CD4-positive, alpha-beta T cell treated with Interferon gamma for 1 hour (primary cell): ENCODE data around the gene SYT10.
"Not testable (repeated sequence)": the region's sequence is repeated elsewhere in the genome, so short reads cannot be mapped to it uniquely, and the experiment has no call there.

ENCODE experiments used
- DNase-seq: peaks from one replicate; pipeline ENCODE4 v3.0.0-alpha.2; 2020

SYT10 gene

DNA sequence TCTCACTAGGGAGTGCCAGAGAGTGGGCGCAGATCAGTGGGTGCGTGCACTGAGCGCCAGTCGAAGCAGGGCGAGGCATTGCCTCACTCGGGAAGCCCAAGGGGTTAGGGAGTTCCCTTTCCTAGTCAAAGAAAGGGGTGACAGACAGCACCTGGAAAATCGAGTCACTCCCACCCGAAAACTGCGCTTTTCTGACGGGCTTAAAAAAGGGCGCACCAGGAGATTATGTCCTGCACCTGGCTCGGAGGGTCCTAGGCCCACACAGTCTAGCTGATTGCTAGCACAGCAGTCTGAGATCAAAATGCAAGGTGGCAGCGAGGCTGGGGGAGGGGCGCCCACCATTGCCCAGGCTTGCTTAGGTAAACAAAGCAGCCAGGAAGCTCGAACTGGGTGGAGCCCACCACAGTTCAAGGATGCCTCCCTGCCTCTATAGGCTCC lies 107.6 kb downstream of the SYT10 start:
- DNase-seq, result not testable (repeated sequence)

GRCh38 chr12:33330940-33331339 lies 108.7 kb downstream of the SYT10 start:
- DNase-seq, result no peak
